Prostate gland (tissue), 2 donors: ENCODE data around the gene PSMD6. TPM values are rescaled to one million over a fixed set of nuclear protein-coding genes. Genes with fewer than 3 reads are reported as not detected.

Experiments
- DNase-seq: peaks from one replicate; pipeline ENCODE4 v3.0.0-alpha.2; 2019; ENCODE audit warnings: low spot score
- H3K27ac ChIP-seq, 2 donors: fragments of 200-600 bp; sonication (generic); 2 replicates each; pipeline ENCODE4 v1.5.1; 2017 to 2019
- H3K27me3 ChIP-seq: fragments of 200-600 bp; sonication (generic); replicated peaks from 2 replicates; pipeline ENCODE4 v1.5.1; 2019; ENCODE audit not compliant: insufficient read depth
- H3K36me3 ChIP-seq, 2 donors: fragments of 200-600 bp; sonication (generic); 1 replicate in 1 of 2; 2 replicates in 1 of 2; pipeline versions ENCODE4 v1.5.1 to v1.8.1; 2017 to 2019
- H3K4me1 ChIP-seq: fragments of 200-600 bp; sonication (generic); replicated peaks from 2 replicates; pipeline ENCODE4 v1.5.1; 2019
- H3K4me3 ChIP-seq, 2 donors: fragments of 200-600 bp; sonication (generic); 2 replicates each; pipeline ENCODE4 v1.5.1; 2017 to 2019
- H3K9me3 ChIP-seq: fragments of 200-600 bp; sonication (generic); 2 replicates; pipeline ENCODE4 v1.5.1; 2017
- CTCF ChIP-seq, 4 experiments: fragments of 200-600 bp in 2 of 4; fragments of 450-650 bp in 2 of 4; sonication (generic) in 2 of 4; IDR thresholded peaks; 1 replicate in 3 of 4; 2 replicates in 1 of 4; pipeline ENCODE4 v1.5.1; 2016 to 2019; ENCODE audit warnings: antibody characterized with exemption in 4 of 4, mild to moderate bottlenecking in 2 of 4, moderate library complexity in 2 of 4
- POLR2A ChIP-seq: fragments of 450-650 bp; IDR thresholded peaks from one replicate; pipeline ENCODE4 v1.6.1; 2016; ENCODE audit warnings: antibody characterized with exemption, mild to moderate bottlenecking
- POLR2AphosphoS5 ChIP-seq: sonication (generic); formaldehyde crosslinking; IDR thresholded peaks from one replicate; pipeline ENCODE4 v1.6.1; 2017; ENCODE audit warnings: antibody characterized with exemption
- WGBS: methylation state at CpG from one replicate; pipeline ENCODE4 v1.1.5; 2018; 5-methylcytosine and 5-hydroxymethylcytosine counted together
- intact Hi-C: fragments of 100-400 bp; cut with DNase I; formaldehyde crosslinking; loops from one replicate; pipeline ENCODE4 v1.14.2; 2022
- total RNA-seq, 2 donors: library from RNA; depleted of rRNA; stranded (reverse); fragments of >200 nt; gene quantifications; one replicate each; pipeline ENCODE4 v1.1.0, GENCODE V29; 2016

The PSMD6 gene
- total RNA-seq, 2 donors from 2014 or later, result 56.4 to 67.9 TPM

- H3K4me1 ChIP-seq, result peaks cover 7% of the 10 kb centered on the region
- intact Hi-C loops, result loop anchor here (10.0 kb wide), 1 partner anchor 124 kb away; no protein-coding TSS in a partner anchor
- peaks cover 0 to 5% of the 10 kb centered on the region in 2 donors for H3K36me3 ChIP-seq
- TF ChIP-seq POLR2A, result no peak
- TF ChIP-seq POLR2AphosphoS5, result no peak
- TF ChIP-seq CTCF (IDR thresholded peaks at IDR 0.05), result no peak
- no peak overlapping the region for H3K4me3 ChIP-seq
- no peak for DNase-seq
- WGBS, result 46% methylated on average over 10 of the region's 10 CpGs
- no peaks in the 10 kb centered on the region for H3K9me3 ChIP-seq
- H3K27me3 ChIP-seq, result no peaks in the 10 kb centered on the region
- no peak overlapping the region for H3K27ac ChIP-seq
Measured at GRCh38 chr3:63998852-63999754, 24.2 kb downstream of the PSMD6 start.

- intact Hi-C loops, result loop anchor here (10.0 kb wide), 1 partner anchor 120 kb away; no protein-coding TSS in a partner anchor
- no peak overlapping the region for H3K4me3 ChIP-seq
- no peaks in the 10 kb centered on the region for H3K9me3 ChIP-seq
- DNase-seq, result no peak
- no peak overlapping the region for H3K27ac ChIP-seq
- 84% methylated on average over 5 of the region's 5 CpGs for WGBS
- H3K27me3 ChIP-seq, result no peaks in the 10 kb centered on the region
- peaks cover 7% of the 10 kb centered on the region for H3K4me1 ChIP-seq
- H3K36me3 ChIP-seq, result peaks cover 0 to 5% of the 10 kb centered on the region in 2 donors
- no peak for TF ChIP-seq POLR2A
- TF ChIP-seq CTCF (IDR thresholded peaks at IDR 0.05), result no peak
- TF ChIP-seq POLR2AphosphoS5, result no peak
Measured at GRCh38 chr3:63995086-63995485, 28.2 kb downstream of the PSMD6 start.

GRCh38 chr3:63993653-63994079, 29.6 kb downstream of the PSMD6 start:
- Histone ChIP-seq H3K4me1 (no peaks in the 10 kb centered on the region), H3K27me3 (no peaks in the 10 kb centered on the region), H3K9me3 (no peaks in the 10 kb centered on the region), H3K27ac (no peak overlapping the region), H3K4me3 (no peak overlapping the region), H3K36me3 (peaks cover 0 to 5% of the 10 kb centered on the region in 2 donors)
- TF ChIP-seq POLR2A (no peak), POLR2AphosphoS5 (peak; percentile 69), CTCF (IDR thresholded peaks at IDR 0.05) (peak; percentile 62 to 93 (median 90))
- WGBS, result 33% methylated on average over 3 of the region's 3 CpGs
- peak; percentile 67 for DNase-seq
- intact Hi-C loops, result loop anchor here (5.0 to 10.0 kb wide), 2 partner anchors 81 to 119 kb away; partner anchors contain the start of gene SCAANT1

- 89% methylated on average over 5 of the region's 5 CpGs for WGBS
- Histone ChIP-seq H3K36me3 (peaks cover 0 to 5% of the 10 kb centered on the region in 2 donors), H3K27me3 (no peaks in the 10 kb centered on the region), H3K4me3 (no peak overlapping the region), H3K4me1 (no peaks in the 10 kb centered on the region), H3K9me3 (no peaks in the 10 kb centered on the region), H3K27ac (no peak overlapping the region)
- intact Hi-C loops, result loop anchor here (5.0 to 10.0 kb wide), 2 partner anchors 80 to 118 kb away; partner anchors contain the start of gene SCAANT1
- TF ChIP-seq POLR2AphosphoS5 (no peak), CTCF (IDR thresholded peaks at IDR 0.05) (no peak), POLR2A (no peak)
- DNase-seq, result no peak
Measured at GRCh38 chr3:63992516-63993209, 30.6 kb downstream of the PSMD6 start.
